Measurements from ENCODE around the gene RTL5. TPM values are rescaled to one million over a fixed set of nuclear protein-coding genes. Genes with fewer than 3 reads are reported as not detected.
A peak's percentile ranks its signal among the peaks of the same experiment; 100 is the strongest.
"Not testable (repeated sequence)": the region's sequence is repeated elsewhere in the genome, so short reads cannot be mapped to it uniquely, and the experiment has no call there.

RTL5 gene
- 10.6 TPM for polyA plus RNA-seq (2013, experiment 1 of 2)
- polyA plus RNA-seq (2013, experiment 2 of 2): 9.8 TPM

- Histone ChIP-seq H3K4me3 (ENCODE audit: insufficient read depth in 1 of 2, low read depth in 1 of 2, low read length in 2 of 2) (peak within 1 kb of the TSS; percentile 61 to 82), H3K9ac (ENCODE audit: low read length) (peak within 1 kb of the TSS; percentile 87), H3K27ac (ENCODE audit: low read length, poor library complexity, severe bottlenecking) (no peak within 1 kb of the TSS), H2BK120ac (ENCODE audit: low read depth, low read length) (no peak within 1 kb of the TSS), H2AK5ac (ENCODE audit: low read length, severe bottlenecking) (no peak within 1 kb of the TSS), H4K8ac (ENCODE audit: low read length) (peak within 1 kb of the TSS; percentile 4), H2BK5ac (ENCODE audit: low read depth, low read length, poor library complexity, severe bottlenecking) (no peak within 1 kb of the TSS), H3K36me3 (ENCODE audit: control insufficient read depth in 1 of 2, insufficient read depth in 2 of 2, low read depth in 1 of 2, low read length in 2 of 2) (peaks cover 0 to 13% of the 10 kb centered on the region in 2 experiments), H2AFZ (ENCODE audit: low read depth, low read length) (peak within 1 kb of the TSS; percentile 53), H3K27me3 (ENCODE audit: control insufficient read depth in 1 of 2, insufficient read depth in 1 of 2, low read length in 2 of 2) (peaks cover 0 to 51% of the 10 kb centered on the region in 2 experiments), H3K18ac (ENCODE audit: low read depth in 1 of 2, low read length in 2 of 2) (peak within 1 kb of the TSS; percentile 12 to 76), H3K23ac (ENCODE audit: low read length in 2 of 2) (no peak within 1 kb of the TSS), H4K91ac (ENCODE audit: low read length) (peak within 1 kb of the TSS; percentile 15), H3K9me3 (ENCODE audit: control insufficient read depth, low read length) (no peaks in the 10 kb centered on the region), H2BK15ac (ENCODE audit: low read depth, poor library complexity, severe bottlenecking) (peak within 1 kb of the TSS; percentile 69), H3K79me1 (replicated peaks; ENCODE audit: low read length, poor library complexity, severe bottlenecking) (peaks cover 13% of the 10 kb centered on the region), H2BK12ac (ENCODE audit: low read length in 2 of 2) (peak within 1 kb of the TSS in 1 of 2 experiments; percentile 88), H3K14ac (ENCODE audit: low read length in 2 of 2) (peak within 1 kb of the TSS in 1 of 2 experiments; percentile 48), H3K4ac (ENCODE audit: low read depth in 1 of 2, low read length in 2 of 2) (peak within 1 kb of the TSS; percentile 61 to 64), H3K4me2 (ENCODE audit: low read length, poor library complexity, severe bottlenecking) (peak within 1 kb of the TSS; percentile 91), H3K4me1 (ENCODE audit: control insufficient read depth, insufficient read depth, low read depth, low read length) (peaks cover 13% of the 10 kb centered on the region)
- DNase-seq: peak; percentile 95
- 3% methylated on average over 28 of the region's 106 CpGs for WGBS
Measured at GRCh38 chrX:72131317-72132294, at the start of gene RTL5. Gene RTL5 (minus strand): TSS chrX:72131915.

- peak overlapping the region; percentile 41 for H4K8ac ChIP-seq (ENCODE audit: low read length)
- H2AFZ ChIP-seq (ENCODE audit: low read depth, low read length): no peak overlapping the region
- H3K4ac ChIP-seq (ENCODE audit: low read depth in 1 of 2, low read length in 2 of 2): no peak overlapping the region
- H2AK5ac ChIP-seq (ENCODE audit: low read length, severe bottlenecking): no peak overlapping the region
- H2BK15ac ChIP-seq (ENCODE audit: low read depth, poor library complexity, severe bottlenecking): no peak overlapping the region
- 63% methylated on average over 1 of the region's 1 CpG for WGBS
- H3K36me3 ChIP-seq (ENCODE audit: control insufficient read depth in 1 of 2, insufficient read depth in 2 of 2, low read depth in 1 of 2, low read length in 2 of 2): no peaks in the 10 kb centered on the region
- peaks cover 0 to 12% of the 10 kb centered on the region in 2 experiments for H3K27me3 ChIP-seq (ENCODE audit: control insufficient read depth in 1 of 2, insufficient read depth in 1 of 2, low read length in 2 of 2)
- H3K18ac ChIP-seq (ENCODE audit: low read depth in 1 of 2, low read length in 2 of 2): peak overlapping the region in 1 of 2 experiments; percentile 61
- H3K27ac ChIP-seq (ENCODE audit: low read length, poor library complexity, severe bottlenecking): no peak overlapping the region
- H3K23ac ChIP-seq (ENCODE audit: low read length in 2 of 2): no peak overlapping the region
- H2BK5ac ChIP-seq (ENCODE audit: low read depth, low read length, poor library complexity, severe bottlenecking): no peak overlapping the region
- no peak overlapping the region for H2BK12ac ChIP-seq (ENCODE audit: low read length in 2 of 2)
- peak overlapping the region; percentile 98 for H3K9ac ChIP-seq (ENCODE audit: low read length)
- H3K9me3 ChIP-seq (ENCODE audit: control insufficient read depth, low read length): no peaks in the 10 kb centered on the region
- DNase-seq: no peak
- no peak overlapping the region for H3K4me2 ChIP-seq (ENCODE audit: low read length, poor library complexity, severe bottlenecking)
- H2BK120ac ChIP-seq (ENCODE audit: low read depth, low read length): no peak overlapping the region
- H4K91ac ChIP-seq (ENCODE audit: low read length): no peak overlapping the region
- no peak overlapping the region for H3K14ac ChIP-seq (ENCODE audit: low read length in 2 of 2)
- peaks cover 2% of the 10 kb centered on the region for H3K4me1 ChIP-seq (ENCODE audit: control insufficient read depth, insufficient read depth, low read depth, low read length)
- peak overlapping the region in 1 of 2 experiments; percentile 88 for H3K4me3 ChIP-seq (ENCODE audit: insufficient read depth in 1 of 2, low read depth in 1 of 2, low read length in 2 of 2)
- peaks cover 5% of the 10 kb centered on the region for H3K79me1 ChIP-seq (replicated peaks; ENCODE audit: low read length, poor library complexity, severe bottlenecking)
Measured at GRCh38 chrX:72180539-72180938, 48.8 kb upstream of the RTL5 start.

- Histone ChIP-seq H3K4me3 (ENCODE audit: insufficient read depth in 1 of 2, low read depth in 1 of 2, low read length in 2 of 2) (no peak overlapping the region), H3K79me1 (replicated peaks; ENCODE audit: low read length, poor library complexity, severe bottlenecking) (no peaks in the 10 kb centered on the region), H3K23ac (ENCODE audit: low read length in 2 of 2) (no peak overlapping the region), H2AK5ac (ENCODE audit: low read length, severe bottlenecking) (no peak overlapping the region), H3K4me1 (ENCODE audit: control insufficient read depth, insufficient read depth, low read depth, low read length) (no peaks in the 10 kb centered on the region), H4K8ac (ENCODE audit: low read length) (no peak overlapping the region), H4K91ac (ENCODE audit: low read length) (no peak overlapping the region), H3K4me2 (ENCODE audit: low read length, poor library complexity, severe bottlenecking) (no peak overlapping the region), H2BK15ac (ENCODE audit: low read depth, poor library complexity, severe bottlenecking) (no peak overlapping the region), H3K18ac (ENCODE audit: low read depth in 1 of 2, low read length in 2 of 2) (no peak overlapping the region), H3K27ac (ENCODE audit: low read length, poor library complexity, severe bottlenecking) (no peak overlapping the region), H2BK12ac (ENCODE audit: low read length in 2 of 2) (no peak overlapping the region), H2BK120ac (ENCODE audit: low read depth, low read length) (no peak overlapping the region), H2BK5ac (ENCODE audit: low read depth, low read length, poor library complexity, severe bottlenecking) (no peak overlapping the region), H3K14ac (ENCODE audit: low read length in 2 of 2) (no peak overlapping the region), H3K36me3 (ENCODE audit: control insufficient read depth in 1 of 2, insufficient read depth in 2 of 2, low read depth in 1 of 2, low read length in 2 of 2) (no peaks in the 10 kb centered on the region), H2AFZ (ENCODE audit: low read depth, low read length) (no peak overlapping the region), H3K4ac (ENCODE audit: low read depth in 1 of 2, low read length in 2 of 2) (no peak overlapping the region), H3K9me3 (ENCODE audit: control insufficient read depth, low read length) (no peaks in the 10 kb centered on the region), H3K27me3 (ENCODE audit: control insufficient read depth in 1 of 2, insufficient read depth in 1 of 2, low read length in 2 of 2) (peaks cover 0 to 10% of the 10 kb centered on the region in 2 experiments), H3K9ac (ENCODE audit: low read length) (no peak overlapping the region)
- DNase-seq: no peak
- 100% methylated on average over 2 of the region's 2 CpGs for WGBS
Measured at GRCh38 chrX:72176981-72177380, 45.3 kb upstream of the RTL5 start.

- not testable (repeated sequence) for H3K4me3 ChIP-seq (ENCODE audit: insufficient read depth in 1 of 2, low read depth in 1 of 2, low read length in 2 of 2); H3K79me1 ChIP-seq (replicated peaks; ENCODE audit: low read length, poor library complexity, severe bottlenecking); H3K9me3 ChIP-seq (ENCODE audit: control insufficient read depth, low read length); DNase-seq; H3K4me1 ChIP-seq (ENCODE audit: control insufficient read depth, insufficient read depth, low read depth, low read length); H4K91ac ChIP-seq (ENCODE audit: low read length); H2AFZ ChIP-seq (ENCODE audit: low read depth, low read length); H3K4ac ChIP-seq (ENCODE audit: low read depth in 1 of 2, low read length in 2 of 2); H2BK5ac ChIP-seq (ENCODE audit: low read depth, low read length, poor library complexity, severe bottlenecking); H3K18ac ChIP-seq (ENCODE audit: low read depth in 1 of 2, low read length in 2 of 2); H3K23ac ChIP-seq (ENCODE audit: low read length in 2 of 2); H2BK15ac ChIP-seq (ENCODE audit: low read depth, poor library complexity, severe bottlenecking); H3K4me2 ChIP-seq (ENCODE audit: low read length, poor library complexity, severe bottlenecking); H2AK5ac ChIP-seq (ENCODE audit: low read length, severe bottlenecking); H2BK120ac ChIP-seq (ENCODE audit: low read depth, low read length); H3K9ac ChIP-seq (ENCODE audit: low read length); H3K27ac ChIP-seq (ENCODE audit: low read length, poor library complexity, severe bottlenecking); H3K14ac ChIP-seq (ENCODE audit: low read length in 2 of 2); H3K36me3 ChIP-seq (ENCODE audit: control insufficient read depth in 1 of 2, insufficient read depth in 2 of 2, low read depth in 1 of 2, low read length in 2 of 2); H2BK12ac ChIP-seq (ENCODE audit: low read length in 2 of 2); H4K8ac ChIP-seq (ENCODE audit: low read length)
- 100% methylated on average over 2 of the region's 5 CpGs for WGBS
- peaks cover 0 to 10% of the 10 kb centered on the region in 2 experiments for H3K27me3 ChIP-seq (ENCODE audit: control insufficient read depth in 1 of 2, insufficient read depth in 1 of 2, low read length in 2 of 2)
Measured at GRCh38 chrX:72176289-72176688, 44.6 kb upstream of the RTL5 start.

Data from mesenchymal stem cell (in vitro differentiated cells and primary cell).